ENCODE data around the gene ERCC1. TPM values are rescaled to one million over a fixed set of nuclear protein-coding genes. Genes with fewer than 3 reads are reported as not detected.
A peak's percentile ranks its signal among the peaks of the same experiment; 100 is the strongest.

Gene ERCC1
- total and polyA plus RNA-seq, 2 of the 13 experiments (the other 11 are each of a cell fraction or from before 2014, with no cell fraction given) = 40.0 to 66.4 TPM

DNA sequence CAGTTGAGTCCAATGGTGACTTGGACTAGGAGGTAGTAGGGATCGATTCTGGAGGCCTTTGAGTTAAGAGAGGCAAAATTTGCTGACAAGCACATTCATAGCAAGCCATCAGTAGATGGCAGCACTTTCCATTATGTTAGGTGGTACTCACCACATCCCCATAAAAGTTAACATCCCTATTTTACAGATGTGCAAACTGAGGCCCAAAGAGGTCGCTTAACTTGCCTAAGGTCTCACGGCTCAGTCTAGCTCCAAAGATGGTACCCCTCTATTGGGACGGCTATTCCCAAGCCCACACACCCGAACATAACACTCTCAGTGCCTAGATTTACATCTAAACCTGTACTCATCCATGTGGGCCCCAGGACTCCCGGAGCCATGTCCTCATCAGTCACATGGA is 22.6 kb upstream of the ERCC1 start:
- ChIA-PET POLR2A (no interaction called here), CTCF (ENCODE audit: low intra/inter-chr PET ratio, low total read pairs) (interaction anchor here (3.1 kb wide), 1 partner anchor 32 kb away, joined by 9 read pairs; no protein-coding TSS in a partner anchor)
- no peaks in the 10 kb centered on the region for H3K9me3 ChIP-seq (ENCODE audit: low read length)
- no peak overlapping the region for H3K27ac ChIP-seq (ENCODE audit: extremely low read length, insufficient read depth, low read length)
- peaks cover 0 to 4% of the 10 kb centered on the region in 2 experiments; a peak in 3 of 5 replicates for H3K27me3 ChIP-seq (ENCODE audit: control insufficient read depth in 1 of 2, insufficient read depth in 2 of 2, low read length in 2 of 2)
- FAIRE-seq (peak; percentile 56), DNase-seq (ENCODE audit: low spot score) (peak; percentile 63), ATAC-seq (no peak)
- no peak overlapping the region for H2AFZ ChIP-seq (ENCODE audit: low read length)
- intact Hi-C loops (cut with micrococcal nuclease; ENCODE audit: unreplicated experiment) (no loop called here), in situ Hi-C loops (cut with HindIII; ENCODE audit: extremely low pct_ligation_motif_present, low pct_unique_long_range_greater_than_20kb) (no loop called here)
- no peaks in the 10 kb centered on the region for H4K20me1 ChIP-seq (ENCODE audit: insufficient read depth, low read length)
- peaks cover 79% of the 10 kb centered on the region for H3K4me1 ChIP-seq (ENCODE audit: insufficient read depth, low read length)
- no peaks in the 10 kb centered on the region for H3K79me2 ChIP-seq (ENCODE audit: insufficient read depth, low read length)
- no TSS peak for BruUV-seq (replicated peaks)
- H3K4me3 ChIP-seq (replicated peaks in 1 of 3; ENCODE audit: insufficient read depth in 1 of 3, low read depth in 2 of 3, low read length in 3 of 3) = no peak overlapping the region
- no peaks in the 10 kb centered on the region for H3K36me3 ChIP-seq (replicated peaks in 1 of 2; ENCODE audit: control insufficient read depth in 1 of 2, insufficient read depth in 2 of 2, low read length in 2 of 2)
- H3K9ac ChIP-seq (ENCODE audit: insufficient read depth, low read depth, low read length) = no peak overlapping the region
- H3K4me2 ChIP-seq (ENCODE audit: low read depth, low read length) = no peak overlapping the region
- 33% methylated on average over 6 of the region's 6 CpGs for WGBS (ENCODE audit: low lambda C conversion rate)
- no peak for TF ChIP-seq ZNF260 (CRISPR knock-in tag; IDR thresholded peaks at IDR 0.05; ENCODE audit: borderline replicate concordance, low read depth)
- TF ChIP-seq MAFG (CRISPR knock-in tag; IDR thresholded peaks at IDR 0.05) = peak; percentile 87
- TF ChIP-seq, protein P1, sequence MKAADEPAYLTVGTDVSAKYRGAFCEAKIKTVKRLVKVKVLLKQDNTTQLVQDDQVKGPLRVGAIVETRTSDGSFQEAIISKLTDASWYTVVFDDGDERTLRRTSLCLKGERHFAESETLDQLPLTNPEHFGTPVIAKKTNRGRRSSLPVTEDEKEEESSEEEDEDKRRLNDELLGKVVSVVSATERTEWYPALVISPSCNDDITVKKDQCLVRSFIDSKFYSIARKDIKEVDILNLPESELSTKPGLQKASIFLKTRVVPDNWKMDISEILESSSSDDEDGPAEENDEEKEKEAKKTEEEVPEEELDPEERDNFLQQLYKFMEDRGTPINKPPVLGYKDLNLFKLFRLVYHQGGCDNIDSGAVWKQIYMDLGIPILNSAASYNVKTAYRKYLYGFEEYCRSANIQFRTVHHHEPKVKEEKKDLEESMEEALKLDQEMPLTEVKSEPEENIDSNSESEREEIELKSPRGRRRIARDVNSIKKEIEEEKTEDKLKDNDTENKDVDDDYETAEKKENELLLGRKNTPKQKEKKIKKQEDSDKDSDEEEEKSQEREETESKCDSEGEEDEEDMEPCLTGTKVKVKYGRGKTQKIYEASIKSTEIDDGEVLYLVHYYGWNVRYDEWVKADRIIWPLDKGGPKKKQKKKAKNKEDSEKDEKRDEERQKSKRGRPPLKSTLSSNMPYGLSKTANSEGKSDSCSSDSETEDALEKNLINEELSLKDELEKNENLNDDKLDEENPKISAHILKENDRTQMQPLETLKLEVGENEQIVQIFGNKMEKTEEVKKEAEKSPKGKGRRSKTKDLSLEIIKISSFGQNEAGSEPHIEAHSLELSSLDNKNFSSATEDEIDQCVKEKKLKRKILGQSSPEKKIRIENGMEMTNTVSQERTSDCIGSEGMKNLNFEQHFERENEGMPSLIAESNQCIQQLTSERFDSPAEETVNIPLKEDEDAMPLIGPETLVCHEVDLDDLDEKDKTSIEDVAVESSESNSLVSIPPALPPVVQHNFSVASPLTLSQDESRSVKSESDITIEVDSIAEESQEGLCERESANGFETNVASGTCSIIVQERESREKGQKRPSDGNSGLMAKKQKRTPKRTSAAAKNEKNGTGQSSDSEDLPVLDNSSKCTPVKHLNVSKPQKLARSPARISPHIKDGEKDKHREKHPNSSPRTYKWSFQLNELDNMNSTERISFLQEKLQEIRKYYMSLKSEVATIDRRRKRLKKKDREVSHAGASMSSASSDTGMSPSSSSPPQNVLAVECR (CRISPR knock-in tag; IDR thresholded peaks at IDR 0.05; ENCODE audit: borderline replicate concordance) = peak; percentile 31; the same call in 1 of the 2 replicates
- TF ChIP-seq SMC3 (IDR thresholded peaks at IDR 0.05; ENCODE audit: low read length) = peak; percentile 44; the same call in 1 of the 2 replicates
- TF ChIP-seq, protein P2, sequence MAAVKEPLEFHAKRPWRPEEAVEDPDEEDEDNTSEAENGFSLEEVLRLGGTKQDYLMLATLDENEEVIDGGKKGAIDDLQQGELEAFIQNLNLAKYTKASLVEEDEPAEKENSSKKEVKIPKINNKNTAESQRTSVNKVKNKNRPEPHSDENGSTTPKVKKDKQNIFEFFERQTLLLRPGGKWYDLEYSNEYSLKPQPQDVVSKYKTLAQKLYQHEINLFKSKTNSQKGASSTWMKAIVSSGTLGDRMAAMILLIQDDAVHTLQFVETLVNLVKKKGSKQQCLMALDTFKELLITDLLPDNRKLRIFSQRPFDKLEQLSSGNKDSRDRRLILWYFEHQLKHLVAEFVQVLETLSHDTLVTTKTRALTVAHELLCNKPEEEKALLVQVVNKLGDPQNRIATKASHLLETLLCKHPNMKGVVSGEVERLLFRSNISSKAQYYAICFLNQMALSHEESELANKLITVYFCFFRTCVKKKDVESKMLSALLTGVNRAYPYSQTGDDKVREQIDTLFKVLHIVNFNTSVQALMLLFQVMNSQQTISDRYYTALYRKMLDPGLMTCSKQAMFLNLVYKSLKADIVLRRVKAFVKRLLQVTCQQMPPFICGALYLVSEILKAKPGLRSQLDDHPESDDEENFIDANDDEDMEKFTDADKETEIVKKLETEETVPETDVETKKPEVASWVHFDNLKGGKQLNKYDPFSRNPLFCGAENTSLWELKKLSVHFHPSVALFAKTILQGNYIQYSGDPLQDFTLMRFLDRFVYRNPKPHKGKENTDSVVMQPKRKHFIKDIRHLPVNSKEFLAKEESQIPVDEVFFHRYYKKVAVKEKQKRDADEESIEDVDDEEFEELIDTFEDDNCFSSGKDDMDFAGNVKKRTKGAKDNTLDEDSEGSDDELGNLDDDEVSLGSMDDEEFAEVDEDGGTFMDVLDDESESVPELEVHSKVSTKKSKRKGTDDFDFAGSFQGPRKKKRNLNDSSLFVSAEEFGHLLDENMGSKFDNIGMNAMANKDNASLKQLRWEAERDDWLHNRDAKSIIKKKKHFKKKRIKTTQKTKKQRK (IDR thresholded peaks at IDR 0.05; ENCODE audit: low read length) = no peak
- peak; percentile 99 for TF ChIP-seq ZNF629 (CRISPR knock-in tag; conservative IDR thresholded peaks at IDR 0.05)
- peak; percentile 90; the same call in 1 of the 2 replicates for TF ChIP-seq CHD4 (IDR thresholded peaks at IDR 0.05; ENCODE audit: borderline replicate concordance, low read length)
- TF ChIP-seq ZFX (CRISPR knock-in tag; IDR thresholded peaks at IDR 0.05; ENCODE audit: low read depth) = peak; percentile 35; the same call in 1 of the 2 replicates
- peak; percentile 99 to 100 for TF ChIP-seq MAFK (conservative IDR thresholded peaks at IDR 0.05 in 1 of 2, IDR thresholded peaks at IDR 0.05 in 1 of 2; ENCODE audit: low read length in 2 of 2)
- peak; percentile 67 for TF ChIP-seq RCOR2 (CRISPR knock-in tag; IDR thresholded peaks at IDR 0.05)
- TF ChIP-seq NFATC3 (CRISPR knock-in tag; IDR thresholded peaks at IDR 0.05) = no peak
- TF ChIP-seq, protein P3, sequence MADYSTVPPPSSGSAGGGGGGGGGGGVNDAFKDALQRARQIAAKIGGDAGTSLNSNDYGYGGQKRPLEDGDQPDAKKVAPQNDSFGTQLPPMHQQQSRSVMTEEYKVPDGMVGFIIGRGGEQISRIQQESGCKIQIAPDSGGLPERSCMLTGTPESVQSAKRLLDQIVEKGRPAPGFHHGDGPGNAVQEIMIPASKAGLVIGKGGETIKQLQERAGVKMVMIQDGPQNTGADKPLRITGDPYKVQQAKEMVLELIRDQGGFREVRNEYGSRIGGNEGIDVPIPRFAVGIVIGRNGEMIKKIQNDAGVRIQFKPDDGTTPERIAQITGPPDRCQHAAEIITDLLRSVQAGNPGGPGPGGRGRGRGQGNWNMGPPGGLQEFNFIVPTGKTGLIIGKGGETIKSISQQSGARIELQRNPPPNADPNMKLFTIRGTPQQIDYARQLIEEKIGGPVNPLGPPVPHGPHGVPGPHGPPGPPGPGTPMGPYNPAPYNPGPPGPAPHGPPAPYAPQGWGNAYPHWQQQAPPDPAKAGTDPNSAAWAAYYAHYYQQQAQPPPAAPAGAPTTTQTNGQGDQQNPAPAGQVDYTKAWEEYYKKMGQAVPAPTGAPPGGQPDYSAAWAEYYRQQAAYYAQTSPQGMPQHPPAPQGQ (CRISPR knock-in tag; IDR thresholded peaks at IDR 0.05; ENCODE audit: borderline replicate concordance) = no peak
- TF ChIP-seq ZMYM3 (CRISPR knock-in tag; IDR thresholded peaks at IDR 0.05) = peak; percentile 92
- no peak for TF ChIP-seq ZNF234 (CRISPR knock-in tag; conservative IDR thresholded peaks at IDR 0.05)
- TF ChIP-seq SAP130 (CRISPR knock-in tag; IDR thresholded peaks at IDR 0.05; ENCODE audit: low read depth) = peak; percentile 20; the same call in 1 of the 2 replicates
